GM18861 (cell line): ENCODE measurements around the gene GPR12.
"Not testable (repeated sequence)": the region's sequence is repeated elsewhere in the genome, so short reads cannot be mapped to it uniquely, and the experiment has no call there.

ENCODE experiments used
- ATAC-seq: cut with Tn5 transposase; IDR thresholded peaks from one replicate; pipeline ENCODE4 v1.9.1; 2021; ENCODE audit not compliant: unreplicated experiment

GPR12 gene

GRCh38 chr13:26749285-26749684, 11.3 kb downstream of the GPR12 start:
- ATAC-seq = no peak

- no peak for ATAC-seq
These were observed 12.9 kb downstream of the GPR12 start for GRCh38 chr13:26747706-26748105.

- no peak for ATAC-seq
These were observed 16.6 kb downstream of the GPR12 start for GRCh38 chr13:26743971-26744370.

GRCh38 chr13:26742691-26743358, 17.8 kb downstream of the GPR12 start:
- ATAC-seq = no peak

GRCh38 chr13:26735677-26736076, 24.9 kb downstream of the GPR12 start:
- no peak for ATAC-seq

GRCh38 chr13:26727633-26728032, 33.0 kb downstream of the GPR12 start:
- no peak for ATAC-seq

- no peak for ATAC-seq
These were observed 33.5 kb downstream of the GPR12 start for GRCh38 chr13:26727122-26727521.

GRCh38 chr13:26726684-26727083, 33.9 kb downstream of the GPR12 start:
- no peak for ATAC-seq

GRCh38 chr13:26723620-26724019, 37.0 kb downstream of the GPR12 start:
- not testable (repeated sequence) for ATAC-seq

GRCh38 chr13:26722321-26722720, 38.3 kb downstream of the GPR12 start:
- ATAC-seq = no peak

- ATAC-seq = peak; percentile 62
These were observed 39.1 kb downstream of the GPR12 start for GRCh38 chr13:26721251-26722121.

- no peak for ATAC-seq
These were observed 41.1 kb downstream of the GPR12 start for GRCh38 chr13:26719356-26719945.

- no peak for ATAC-seq
These were observed 41.7 kb downstream of the GPR12 start for GRCh38 chr13:26718872-26719271.

- no peak for ATAC-seq
These were observed 42.4 kb downstream of the GPR12 start for GRCh38 chr13:26718146-26718545.

GRCh38 chr13:26716984-26717383, 43.6 kb downstream of the GPR12 start:
- ATAC-seq = no peak

GRCh38 chr13:26713341-26713740, 47.2 kb downstream of the GPR12 start:
- ATAC-seq = no peak

GRCh38 chr13:26711211-26711610, 49.4 kb downstream of the GPR12 start:
- ATAC-seq = no peak

- ATAC-seq = no peak
These were observed 50.4 kb downstream of the GPR12 start for GRCh38 chr13:26710166-26710565.

GRCh38 chr13:26709461-26709860, 51.1 kb downstream of the GPR12 start:
- no peak for ATAC-seq

- no peak for ATAC-seq
These were observed 52.6 kb downstream of the GPR12 start for GRCh38 chr13:26708007-26708297.

GRCh38 chr13:26707122-26708006, 53.2 kb downstream of the GPR12 start:
- ATAC-seq = no peak
